Breast epithelium (tissue), 3 donors: ENCODE data around the gene EIF4A2.

Experiments
- CTCF ChIP-seq, 3 donors: fragments of 450-650 bp; IDR thresholded peaks; one replicate each; pipeline ENCODE4 v1.5.1; 2016 to 2017; ENCODE audit warnings: antibody characterized with exemption in 3 of 3, mild to moderate bottlenecking in 3 of 3, moderate library complexity in 3 of 3
- POLR2A ChIP-seq: fragments of 450-650 bp; IDR thresholded peaks from one replicate; pipeline ENCODE4 v1.6.1; 2016; ENCODE audit warnings: antibody characterized with exemption, mild to moderate bottlenecking, moderate library complexity
- POLR2AphosphoS5 ChIP-seq, 3 donors: sonication (generic); formaldehyde crosslinking; IDR thresholded peaks; one replicate each; pipeline ENCODE4 v1.6.1; 2017; ENCODE audit warnings: antibody characterized with exemption in 3 of 3

DNA sequence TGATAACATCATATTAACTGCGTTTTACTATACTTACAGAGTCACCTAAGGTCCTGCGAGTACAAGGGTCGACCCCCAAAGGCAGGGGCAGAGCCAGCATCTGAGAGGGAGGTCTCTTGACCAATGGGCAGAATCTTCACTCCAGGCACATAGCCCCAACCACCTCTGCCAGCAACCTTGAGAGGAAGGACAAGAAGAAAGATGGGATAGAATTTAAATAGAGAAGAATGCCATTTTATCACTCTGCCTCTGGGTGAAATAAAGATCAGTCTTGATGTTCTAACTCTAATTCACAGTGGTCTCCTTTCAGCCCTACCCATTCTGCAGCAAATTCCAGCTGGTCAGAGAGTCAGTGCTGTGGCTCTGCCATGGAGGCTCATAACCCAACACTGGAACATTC is 39.7 kb upstream of the EIF4A2 start:
- no peak for TF ChIP-seq CTCF (IDR thresholded peaks at IDR 0.05)
- TF ChIP-seq POLR2AphosphoS5 (IDR thresholded peaks at IDR 0.05), result no peak
- no peak for TF ChIP-seq POLR2A
